NCI-H2196 treated with DMSO at 0.1 percent for 48 hours (cell line): ENCODE data around the gene SMIM43.
"Not testable (repeated sequence)": the region's sequence is repeated elsewhere in the genome, so short reads cannot be mapped to it uniquely, and the experiment has no call there.

Source experiments
- DNase-seq: peaks from one replicate; lab custom pipeline; 2025; ENCODE audit not compliant: unreplicated experiment; lab: John Stamatoyannopoulos, UW

Gene SMIM43

DNA sequence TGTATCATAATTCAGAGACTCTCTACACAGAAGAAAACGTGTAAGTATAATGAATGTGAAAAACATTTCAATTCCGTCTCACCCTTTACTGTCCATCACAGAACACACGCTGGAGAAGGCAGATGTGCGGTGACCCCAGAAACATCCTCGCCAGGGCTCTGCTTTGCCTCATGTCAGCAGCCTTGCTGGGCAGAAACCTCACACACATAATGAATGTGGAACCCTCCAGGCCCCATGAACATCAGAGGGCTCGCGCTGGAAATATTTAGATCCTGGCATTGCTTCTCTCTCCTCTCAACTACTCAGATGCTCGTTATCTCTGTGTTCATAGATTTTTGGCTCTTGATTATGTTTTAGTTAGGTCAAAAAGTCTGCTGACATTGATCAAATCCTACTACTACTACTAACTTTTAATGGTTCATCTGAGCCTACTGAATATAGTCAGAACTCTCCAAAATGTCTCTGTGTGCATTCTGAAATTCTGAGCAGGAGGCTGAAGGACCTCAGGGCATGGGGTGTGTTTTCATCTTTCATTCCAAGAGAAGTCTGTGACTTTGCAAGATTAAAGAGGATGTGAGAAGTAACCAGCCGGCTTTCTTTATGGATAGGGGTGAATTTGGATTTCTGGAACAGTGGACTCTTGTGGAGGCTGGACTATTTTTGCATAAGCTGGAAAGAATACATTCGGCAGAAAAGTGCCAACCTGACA lies 27.0 kb downstream of the SMIM43 start:
- no peak for DNase-seq

DNA sequence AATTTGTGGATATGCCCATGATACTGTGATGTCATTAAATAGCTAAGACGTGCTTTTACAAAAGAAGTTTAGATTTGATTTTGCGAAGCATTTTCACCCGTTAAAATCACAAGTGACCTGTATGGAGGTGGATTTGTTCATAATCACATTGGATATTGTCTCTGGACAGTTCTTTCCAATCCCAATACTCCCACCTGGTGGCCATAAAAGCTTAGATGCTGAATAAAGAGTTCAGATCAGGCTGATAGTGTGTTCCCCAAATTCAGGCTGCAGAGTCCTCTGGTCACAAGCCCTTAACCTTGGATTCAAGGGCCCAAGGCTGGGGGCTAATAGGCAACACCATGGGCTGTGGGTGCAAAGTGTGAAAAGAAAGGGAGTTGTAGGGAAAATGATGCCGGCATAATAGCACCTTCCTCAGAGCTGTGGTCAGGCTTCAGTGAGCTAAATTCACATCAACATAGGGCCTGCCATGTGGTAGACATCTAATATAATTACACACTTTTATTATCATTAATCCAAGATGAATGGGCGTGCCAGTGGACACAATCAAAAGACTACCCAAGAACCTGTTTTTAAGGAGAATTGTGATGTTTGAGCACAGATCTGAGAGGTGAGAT lies 28.1 kb downstream of the SMIM43 start:
- DNase-seq = no peak

DNA sequence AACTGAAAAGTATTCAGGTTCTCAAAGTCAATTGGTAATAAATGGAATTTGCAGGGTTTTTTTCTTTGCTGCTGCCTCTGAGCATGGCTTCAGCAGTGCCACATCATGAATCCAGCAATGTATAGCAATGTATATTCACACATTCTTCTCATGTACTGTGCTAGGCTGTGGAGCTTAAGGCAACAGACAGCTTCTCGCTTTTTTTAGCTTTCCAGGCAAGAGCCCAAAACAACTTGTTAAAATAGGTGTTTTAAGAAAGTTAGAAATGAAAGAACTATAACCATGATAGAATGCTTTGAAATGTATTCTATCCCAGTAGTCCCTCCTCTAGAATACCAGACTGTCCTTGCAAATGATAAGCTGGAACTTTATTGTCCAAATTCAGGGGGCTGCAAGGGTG lies 30.4 kb downstream of the SMIM43 start:
- DNase-seq = no peak

DNA sequence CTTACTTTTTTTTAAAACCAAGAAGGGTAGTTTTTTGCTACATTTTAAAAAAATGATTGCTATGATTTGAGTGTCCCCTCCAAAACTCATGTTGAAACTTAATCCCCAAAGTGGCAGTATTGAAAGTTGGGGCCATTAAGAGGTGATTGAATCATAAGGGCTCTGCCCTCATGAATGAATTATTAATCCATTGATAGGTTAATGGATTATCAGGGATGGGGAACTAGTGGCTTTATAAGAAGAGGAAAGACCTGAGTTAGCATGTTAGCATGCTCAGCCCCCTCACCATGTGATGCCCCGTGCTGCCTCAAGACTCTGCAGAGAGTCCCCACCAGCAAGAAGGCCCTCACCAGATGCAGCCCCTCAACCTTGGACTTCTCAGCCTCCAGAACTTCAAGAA lies 31.0 kb downstream of the SMIM43 start:
- DNase-seq = no peak

DNA sequence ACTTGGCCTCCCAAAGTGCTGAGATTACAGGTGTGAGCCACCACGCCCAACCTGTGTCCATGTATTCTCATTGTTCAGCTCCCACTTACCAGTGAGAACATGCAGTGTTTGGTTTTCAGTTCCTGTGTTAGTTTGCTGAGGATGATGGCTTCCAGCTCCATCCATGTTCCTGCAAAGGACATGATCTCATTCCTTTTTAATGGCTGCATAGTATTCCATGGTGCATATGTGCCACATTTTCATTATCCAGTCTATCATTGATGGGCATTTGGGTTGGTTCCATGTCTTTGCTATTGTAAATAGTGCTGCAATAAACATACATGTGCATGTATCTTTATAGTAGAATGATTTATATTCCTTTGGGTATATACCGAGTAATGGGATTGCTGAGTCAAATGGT lies 35.2 kb downstream of the SMIM43 start:
- DNase-seq = not testable (repeated sequence)

DNA sequence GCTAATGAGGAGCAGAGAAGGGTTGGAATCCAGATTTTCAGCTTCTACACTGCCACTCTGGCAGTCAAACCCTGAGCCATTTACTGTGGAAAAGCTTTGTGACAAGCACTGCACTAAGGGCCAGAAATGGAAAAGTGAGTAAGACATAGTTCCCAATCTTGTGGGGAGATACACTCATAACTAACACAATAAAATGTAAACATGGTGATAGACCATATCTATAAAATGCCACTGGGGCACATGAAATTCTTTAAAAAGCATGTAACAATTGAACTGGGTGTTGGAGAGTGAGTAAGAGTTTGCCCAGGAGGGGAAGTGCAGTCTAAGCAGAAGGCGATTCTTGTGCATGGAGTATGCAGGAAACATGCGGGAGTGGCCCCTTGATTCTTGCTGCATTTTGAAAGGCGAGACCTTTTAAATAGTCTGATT lies 36.2 kb downstream of the SMIM43 start:
- DNase-seq = no peak

DNA sequence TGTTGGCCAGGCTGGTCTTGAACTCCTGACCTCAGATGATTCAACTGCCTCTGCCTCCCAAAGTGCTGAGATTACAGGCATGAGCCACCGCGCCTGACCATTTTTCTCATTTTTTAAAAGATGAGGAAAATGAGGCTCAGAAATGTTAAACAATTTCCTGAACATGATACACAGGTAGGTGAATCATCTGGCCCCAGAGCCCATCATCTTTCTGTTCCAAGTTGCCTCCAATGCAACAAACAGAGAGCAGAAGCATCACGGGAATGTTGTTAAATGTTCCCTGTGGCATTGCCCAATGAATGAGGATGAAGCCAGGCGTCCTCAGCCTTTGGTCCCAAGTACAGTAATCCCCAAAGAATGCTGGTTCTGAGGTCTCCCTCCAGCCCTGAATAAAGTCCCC lies 36.9 kb downstream of the SMIM43 start:
- DNase-seq = no peak

DNA sequence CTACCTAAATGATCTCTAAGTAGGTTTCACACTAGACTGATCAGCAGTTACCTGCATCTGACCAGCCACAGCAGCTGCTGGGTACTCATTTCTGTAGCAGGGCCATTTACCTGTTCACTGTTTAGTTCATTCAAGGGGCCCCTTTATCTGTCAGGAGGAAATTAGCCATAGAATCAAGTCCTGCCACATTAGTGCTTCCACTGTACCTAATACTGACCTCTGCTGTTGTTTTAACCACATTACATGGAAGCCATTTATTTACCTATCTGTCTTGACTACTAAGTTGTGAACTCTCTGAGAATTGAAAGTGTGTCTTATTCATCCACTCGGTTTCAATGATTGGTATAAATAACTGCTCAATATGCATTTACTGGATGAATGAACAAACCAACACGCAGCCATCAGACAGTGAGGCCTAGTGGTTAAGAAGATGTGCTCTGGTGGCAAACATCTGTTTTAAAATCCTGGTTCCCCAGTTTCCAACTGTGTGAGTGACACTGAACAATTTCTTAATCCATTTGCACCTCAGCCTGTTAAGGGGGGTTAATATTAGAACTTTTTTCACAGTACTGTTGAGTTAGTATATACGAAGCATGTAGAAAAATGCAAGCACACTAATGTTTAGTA lies 38.2 kb downstream of the SMIM43 start:
- no peak for DNase-seq

DNA sequence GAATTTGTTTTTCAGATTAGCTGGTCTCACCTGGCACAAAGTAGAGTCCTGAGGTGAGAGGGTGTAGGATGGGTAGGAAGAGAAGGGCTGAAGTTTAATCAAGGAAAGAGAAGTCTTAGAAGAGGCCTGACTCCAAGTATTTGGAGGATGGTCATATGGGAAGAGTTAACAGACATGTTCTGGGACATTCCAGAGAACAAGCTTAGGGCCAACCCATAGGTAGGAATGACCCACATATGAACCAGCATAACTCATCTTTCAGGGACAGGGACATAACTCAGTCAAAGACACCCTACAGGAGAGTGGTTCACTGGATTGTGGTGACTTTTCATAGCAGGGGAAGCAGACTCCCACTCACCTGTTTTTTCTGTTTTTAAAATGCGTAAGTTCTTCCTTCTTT lies 40.3 kb downstream of the SMIM43 start:
- no peak for DNase-seq

DNA sequence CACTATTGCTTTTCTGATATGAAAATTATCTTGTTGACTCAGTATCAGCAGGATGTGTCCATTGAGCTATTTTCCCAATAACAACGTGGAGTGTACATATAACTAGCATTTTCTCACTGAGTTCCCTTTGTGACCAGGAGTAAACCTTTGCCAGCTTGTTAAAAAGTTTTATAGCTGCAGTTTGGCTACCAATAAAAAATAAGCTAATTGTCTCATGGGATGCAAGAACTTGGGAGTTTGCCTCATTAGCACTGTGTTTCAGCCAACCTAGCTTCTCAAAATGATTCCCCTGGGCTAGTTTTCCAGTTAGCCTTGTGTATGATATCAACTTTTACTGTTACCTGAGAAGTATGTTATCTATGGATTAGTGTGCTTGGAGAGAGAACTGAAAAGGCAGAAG lies 43.3 kb downstream of the SMIM43 start:
- DNase-seq = no peak

DNA sequence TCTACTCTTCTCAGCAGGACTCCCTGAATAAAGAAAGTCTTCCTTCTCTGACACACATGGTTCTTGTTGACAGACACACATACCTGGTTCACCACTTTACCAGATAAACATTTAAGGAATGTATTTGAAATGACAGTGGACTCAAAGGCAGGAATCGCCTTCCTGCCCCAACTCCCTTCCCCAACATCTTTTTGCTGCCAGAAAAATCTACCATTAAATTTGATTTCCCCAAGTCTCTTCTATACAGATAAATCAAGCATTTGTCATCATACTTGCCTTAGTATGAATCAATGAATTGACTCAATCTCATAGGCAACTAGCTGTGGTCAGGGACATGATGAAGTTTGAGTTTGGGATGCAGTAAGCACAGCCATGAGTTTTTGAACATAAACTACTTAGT lies 44.9 kb downstream of the SMIM43 start:
- DNase-seq = no peak

DNA sequence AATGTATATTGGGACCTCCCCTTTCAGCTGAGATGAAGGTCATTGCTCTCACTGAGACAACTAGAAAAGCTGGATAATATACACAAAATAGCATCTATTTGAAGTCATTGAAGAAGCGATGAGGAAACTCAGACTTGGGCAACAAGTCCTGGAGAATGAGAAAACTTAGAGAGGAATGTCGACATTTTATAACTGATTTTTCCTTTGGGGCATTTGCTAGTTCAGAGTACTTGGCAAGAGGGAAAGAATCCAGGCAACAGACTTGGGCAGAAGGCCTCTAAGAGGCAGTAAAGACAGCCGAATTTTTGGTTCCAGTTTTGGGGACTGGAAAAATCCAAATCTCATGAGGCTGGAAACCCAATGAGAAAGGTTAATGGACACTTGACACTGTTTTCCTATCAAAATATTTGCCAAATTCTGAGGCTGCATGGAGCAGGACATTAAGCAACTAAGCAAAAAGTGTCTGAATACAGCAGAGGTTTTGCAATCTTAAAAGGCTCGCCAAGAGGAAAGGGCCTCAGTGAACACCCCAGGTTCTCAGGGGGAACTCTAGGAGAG lies 47.2 kb downstream of the SMIM43 start:
- DNase-seq = no peak

DNA sequence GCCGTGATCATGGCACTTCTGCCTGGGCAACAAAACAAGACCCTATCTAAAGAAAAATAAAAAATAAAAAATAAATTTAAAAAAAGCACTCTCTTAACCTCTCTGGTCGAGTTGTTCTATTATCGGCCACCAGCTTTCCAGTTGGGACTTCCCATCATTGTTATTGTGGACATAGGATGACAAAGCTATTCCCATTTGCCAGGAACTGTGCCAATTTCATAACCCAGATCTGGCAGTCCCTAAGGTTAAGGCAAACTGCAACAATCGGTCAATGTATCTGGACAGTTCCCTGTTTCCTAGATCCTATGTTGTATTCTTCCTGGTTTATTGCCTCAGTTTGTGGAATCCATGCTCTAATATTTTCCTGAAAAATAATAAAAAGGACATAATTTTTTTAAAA lies 50.4 kb downstream of the SMIM43 start:
- no peak for DNase-seq

DNA sequence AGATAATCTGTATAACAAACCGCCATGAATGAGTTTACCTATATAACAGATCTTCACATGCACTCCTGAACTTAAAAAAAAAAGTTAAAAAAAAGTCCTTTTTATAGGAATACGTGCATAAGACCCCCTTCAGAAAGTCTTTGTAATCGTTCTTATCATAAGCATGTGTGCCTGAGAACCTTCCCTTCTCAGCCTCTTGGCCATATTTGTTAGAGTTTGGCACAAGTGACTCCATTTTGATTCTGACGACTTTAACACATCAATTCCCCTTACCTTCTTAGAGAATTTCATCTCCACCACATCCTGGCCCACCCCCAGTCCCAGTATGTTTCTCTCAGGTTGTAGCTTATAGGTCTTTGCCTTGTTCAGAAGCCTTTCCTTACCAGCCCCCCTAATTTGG lies 52.2 kb downstream of the SMIM43 start:
- DNase-seq = no peak

DNA sequence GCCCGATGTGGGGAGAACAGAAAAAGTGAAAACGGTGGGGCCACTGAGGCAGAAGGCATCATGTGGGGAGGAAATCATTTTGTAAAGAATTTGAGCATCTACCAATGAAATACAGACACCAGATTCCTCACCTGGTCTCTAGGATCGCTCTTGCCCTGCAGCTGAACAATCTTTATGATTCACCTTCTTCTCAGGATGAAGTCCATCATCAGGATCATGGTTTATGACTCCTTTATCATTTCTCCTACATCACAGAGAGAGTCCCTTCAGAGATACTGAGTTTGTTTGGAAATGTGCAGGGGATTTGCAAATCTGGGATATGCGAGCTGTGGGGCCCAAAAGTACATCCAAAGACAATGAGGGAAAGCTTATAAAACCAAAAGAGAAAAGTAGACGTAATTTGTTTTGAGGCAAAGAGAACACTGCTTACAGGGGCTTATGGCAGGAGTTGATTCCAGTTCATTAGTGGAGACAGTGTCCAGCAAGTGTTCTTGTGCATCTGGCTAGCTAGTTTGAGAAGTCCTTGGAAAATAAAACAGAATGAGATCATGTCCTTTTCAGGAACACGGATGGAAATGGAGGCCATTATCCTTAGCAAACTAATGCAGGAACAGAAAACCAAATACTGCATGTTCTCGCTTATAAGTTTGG lies 52.8 kb downstream of the SMIM43 start:
- no peak for DNase-seq

DNA sequence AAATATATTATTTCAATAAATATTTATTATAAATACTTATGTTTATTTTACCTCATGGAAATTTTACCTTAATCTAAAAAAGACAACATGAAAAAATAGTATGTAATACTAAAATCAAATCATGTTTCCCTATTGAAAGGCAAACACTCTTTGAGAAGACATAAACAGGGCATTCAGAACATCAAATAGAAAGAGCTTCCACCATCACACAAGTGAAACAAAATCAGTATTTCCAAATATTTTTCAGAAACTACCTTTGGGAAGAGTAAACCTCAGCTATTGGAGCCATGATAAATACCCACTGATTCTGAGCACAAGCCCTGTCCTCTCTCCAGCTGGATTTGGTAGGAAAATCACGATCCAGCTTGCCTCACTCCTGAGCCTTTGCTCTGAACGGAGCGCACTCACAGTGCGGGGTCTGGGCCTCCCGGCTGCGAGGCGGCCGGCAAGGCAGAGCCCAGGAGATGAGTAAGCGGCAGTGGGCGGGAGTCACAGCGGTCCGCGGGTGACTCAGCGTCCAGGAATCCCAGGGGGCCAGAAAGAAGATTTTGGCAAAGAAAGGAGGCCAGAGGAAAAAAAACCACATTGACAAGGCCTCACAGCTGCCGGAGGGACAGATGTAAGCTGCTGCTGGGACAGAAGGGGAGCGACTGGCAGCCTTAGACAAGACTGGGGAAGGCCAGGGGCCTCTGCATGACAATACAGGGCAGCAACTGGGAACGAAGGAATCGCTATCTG lies 53.5 kb downstream of the SMIM43 start:
- no peak for DNase-seq

DNA sequence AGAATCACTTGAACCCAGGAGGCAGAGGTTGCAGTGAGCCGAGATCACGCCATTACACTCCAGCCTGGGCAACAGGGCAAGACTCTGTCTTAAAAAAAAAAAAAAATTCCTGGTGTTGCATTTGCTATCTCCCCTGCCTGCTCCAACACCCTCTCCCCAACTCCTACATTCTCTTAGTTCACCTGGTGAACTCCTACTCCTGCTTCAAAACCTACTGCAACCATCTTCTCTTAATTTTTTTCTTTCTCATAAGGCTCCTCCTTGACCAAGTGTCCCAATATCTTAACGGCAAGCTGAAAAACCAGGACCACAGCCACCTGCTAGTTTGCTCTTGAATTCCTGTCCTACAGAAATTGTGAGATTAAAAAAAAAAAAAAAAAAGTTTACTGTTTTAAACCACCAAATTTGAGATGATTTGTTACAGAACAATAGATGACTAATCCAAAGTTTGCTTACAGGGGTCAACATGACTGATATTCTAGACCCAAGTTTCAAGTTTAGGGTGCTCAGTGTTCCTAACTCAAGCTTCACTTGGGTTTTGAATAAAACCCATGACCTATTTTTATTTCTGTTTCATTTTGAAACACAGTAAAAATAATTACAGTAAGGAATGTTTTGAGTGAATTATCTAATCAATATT lies 55.1 kb downstream of the SMIM43 start:
- DNase-seq = no peak
